OCI-LY7 (cell line): ENCODE results near the gene EHF. TPM values are rescaled to one million over a fixed set of nuclear protein-coding genes. Genes with fewer than 3 reads are reported as not detected.
"Not testable (repeated sequence)": the region's sequence is repeated elsewhere in the genome, so short reads cannot be mapped to it uniquely, and the experiment has no call there.

Source experiments
- BruUV-seq: library from RNA; stranded (reverse); fragments of 400-500 nt; replicated peaks from 2 replicates; lab custom pipeline; 2021; lab: Mats Ljungman, UMichigan
- CTCF ChIA-PET: fragments of 300-600 bp; sonication (Branson Sonifier 250); formaldehyde crosslinking; loops from one replicate; lab custom pipeline; 2022; ENCODE audit warnings: antibody characterized with exemption; ENCODE audit not compliant: unreplicated experiment; lab: Charles Lee
- POLR2A ChIA-PET: fragments of 300-600 bp; sonication (Branson Sonifier 250); formaldehyde crosslinking; loops from one replicate; lab custom pipeline; 2022; ENCODE audit warnings: antibody characterized with exemption; lab: Charles Lee
- DNase-seq: peaks from one replicate; pipeline ENCODE4 v3.0.0-alpha.2; 2015; ENCODE audit warnings: low spot score
- H2AFZ ChIP-seq: fragments of 200-600 bp; sonication (generic), shearing (Covaris generic); 2 replicates; pipeline ENCODE4 v1.6.1; 2014; ENCODE audit warnings: mild to moderate bottlenecking, antibody characterized with exemption, low read length, moderate library complexity
- H3K27ac ChIP-seq: fragments of 200-600 bp; sonication (generic); 2 replicates; pipeline ENCODE4 v1.5.1; 2014; ENCODE audit warnings: mixed run types, low read depth, mild to moderate bottlenecking, moderate library complexity, low read length, inconsistent platforms; ENCODE audit not compliant: poor library complexity, severe bottlenecking
- H3K36me3 ChIP-seq: fragments of 200-600 bp; sonication (generic); 2 replicates; pipeline ENCODE4 v1.6.1; 2014; ENCODE audit warnings: mild to moderate bottlenecking, antibody characterized with exemption, low read length, moderate library complexity, mixed read lengths; ENCODE audit not compliant: insufficient read depth
- H3K4me1 ChIP-seq: fragments of 200-600 bp; sonication (generic); 2 replicates; pipeline ENCODE4 v1.5.1; 2014; ENCODE audit warnings: mild to moderate bottlenecking, low read length; ENCODE audit not compliant: insufficient read depth, poor library complexity, severe bottlenecking
- H3K4me2 ChIP-seq: fragments of 200-600 bp; sonication (generic); 2 replicates; pipeline ENCODE4 v1.6.1; 2014; ENCODE audit warnings: mild to moderate bottlenecking, low read length
- H3K4me3 ChIP-seq: fragments of 200-600 bp; sonication (generic); 2 replicates; pipeline ENCODE4 v1.5.1; 2014; ENCODE audit warnings: mild to moderate bottlenecking, low read depth, low read length; ENCODE audit not compliant: poor library complexity, severe bottlenecking
- H3K79me2 ChIP-seq: fragments of 200-600 bp; sonication (generic); 2 replicates; pipeline ENCODE4 v1.6.1; 2016; ENCODE audit warnings: low read depth, mild to moderate bottlenecking, low read length, moderate library complexity, mixed read lengths; ENCODE audit not compliant: insufficient read depth
- H3K9me2 ChIP-seq: fragments of 200-600 bp; sonication (generic); 2 replicates; pipeline ENCODE4 v1.6.1; 2016; ENCODE audit warnings: mild to moderate bottlenecking, low read length, mixed read lengths; ENCODE audit not compliant: insufficient read depth
- H3K9me3 ChIP-seq: fragments of 200-600 bp; sonication (generic); 2 replicates; pipeline ENCODE4 v1.6.1; 2014; ENCODE audit warnings: mild to moderate bottlenecking, mixed run types, low read length, mixed read lengths
- H4K20me1 ChIP-seq: fragments of 200-600 bp; sonication (generic); 2 replicates; pipeline ENCODE4 v1.6.1; 2014; ENCODE audit warnings: mild to moderate bottlenecking, antibody characterized with exemption, low read length, moderate library complexity, mixed read lengths; ENCODE audit not compliant: insufficient read depth
- CTCF ChIP-seq: fragments of 200-600 bp; sonication (generic); conservative IDR thresholded peaks from 2 replicates; pipeline ENCODE4 v1.5.1; 2014; ENCODE audit warnings: mild to moderate bottlenecking, antibody characterized with exemption, low read length, moderate library complexity, mixed read lengths
- EZH2phosphoT487 ChIP-seq: fragments of 200-600 bp; sonication (generic); IDR thresholded peaks from 2 replicates; pipeline ENCODE4 v1.6.1; 2018; ENCODE audit warnings: low read depth, borderline replicate concordance, mild to moderate bottlenecking, mixed run types, antibody characterized with exemption, low read length, moderate library complexity, mixed read lengths
- intact Hi-C: fragments of 100-400 bp; cut with micrococcal nuclease; formaldehyde crosslinking; loops from one replicate; pipeline ENCODE4 v1.10.0; 2022; ENCODE audit not compliant: unreplicated experiment
- total RNA-seq, 2 experiments: library from RNA; depleted of rRNA in 1 of 2; stranded (reverse); fragments of >200 nt in 1 of 2; shearing (Covaris generic) in 1 of 2; gene quantifications; 2 replicates each; pipeline ENCODE4 v1.2.3, GENCODE V29; 2014 to 2022

The EHF gene
- total RNA-seq, 2 experiments from 2014 or later: not detected

DNA sequence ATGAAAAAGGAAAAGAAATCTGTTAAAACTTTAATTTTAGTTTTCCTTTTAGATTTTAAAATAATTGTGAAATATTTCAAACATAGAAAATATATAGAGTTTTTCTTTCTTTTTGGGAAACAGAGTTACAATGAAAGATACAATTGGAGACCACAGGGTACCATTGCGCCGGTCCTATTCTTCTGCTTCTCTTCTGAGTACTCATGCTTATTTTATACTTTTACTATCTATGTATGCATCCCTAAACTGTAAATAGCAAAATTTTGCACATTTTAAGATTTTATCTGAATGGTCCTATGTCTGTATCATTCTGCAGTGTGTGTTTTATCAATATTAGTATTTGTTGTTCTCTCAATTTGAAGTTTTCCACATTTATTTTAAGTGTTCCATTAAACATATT lies 65.0 kb downstream of the EHF start:
- BruUV-seq: no TSS peak
- no peaks in the 10 kb centered on the region for H3K36me3 ChIP-seq
- H4K20me1 ChIP-seq: no peaks in the 10 kb centered on the region
- ChIA-PET POLR2A (no interaction called here), CTCF (no interaction called here)
- no peak overlapping the region for H3K4me3 ChIP-seq
- H3K9me2 ChIP-seq: no peaks in the 10 kb centered on the region
- no peak overlapping the region for H3K27ac ChIP-seq
- intact Hi-C loops: no loop called here
- H2AFZ ChIP-seq: no peak overlapping the region
- no peak overlapping the region for H3K4me2 ChIP-seq
- no peaks in the 10 kb centered on the region for H3K4me1 ChIP-seq
- no peak for TF ChIP-seq EZH2phosphoT487
- TF ChIP-seq CTCF: no peak
- no peaks in the 10 kb centered on the region for H3K79me2 ChIP-seq
- no peaks in the 10 kb centered on the region for H3K9me3 ChIP-seq
- no peak for DNase-seq

GRCh38 chr11:34692299-34692698 lies 71.4 kb downstream of the EHF start:
- H3K4me1 ChIP-seq, H3K9me3 ChIP-seq, intact Hi-C loops, BruUV-seq, H3K4me3 ChIP-seq, H3K36me3 ChIP-seq, POLR2A ChIA-PET, H3K4me2 ChIP-seq, H2AFZ ChIP-seq, H3K9me2 ChIP-seq, H3K27ac ChIP-seq, H3K79me2 ChIP-seq, DNase-seq, H4K20me1 ChIP-seq, CTCF ChIA-PET: not testable (repeated sequence)

GRCh38 chr11:34696862-34697261 lies 76.0 kb downstream of the EHF start:
- Histone ChIP-seq H3K9me2 (no peaks in the 10 kb centered on the region), H3K27ac (no peak overlapping the region), H3K4me1 (no peaks in the 10 kb centered on the region), H3K9me3 (no peaks in the 10 kb centered on the region), H3K79me2 (no peaks in the 10 kb centered on the region), H3K4me2 (no peak overlapping the region), H3K36me3 (no peaks in the 10 kb centered on the region), H4K20me1 (no peaks in the 10 kb centered on the region), H3K4me3 (no peak overlapping the region), H2AFZ (no peak overlapping the region)
- CTCF ChIA-PET: no interaction called here
- BruUV-seq: no TSS peak
- no peak for DNase-seq
- intact Hi-C loops: no loop called here
- POLR2A ChIA-PET: no interaction called here
- TF ChIP-seq CTCF (no peak), EZH2phosphoT487 (no peak)
